ENCODE measurements around the gene SPRY2. TPM values are rescaled to one million over a fixed set of nuclear protein-coding genes. Genes with fewer than 3 reads are reported as not detected.

SPRY2 gene
- total and polyA plus RNA-seq, 2 of the 8 experiments (the other 6 are each of a cell fraction or from before 2014, with no cell fraction given), result 37.7 to 37.9 TPM

DNA sequence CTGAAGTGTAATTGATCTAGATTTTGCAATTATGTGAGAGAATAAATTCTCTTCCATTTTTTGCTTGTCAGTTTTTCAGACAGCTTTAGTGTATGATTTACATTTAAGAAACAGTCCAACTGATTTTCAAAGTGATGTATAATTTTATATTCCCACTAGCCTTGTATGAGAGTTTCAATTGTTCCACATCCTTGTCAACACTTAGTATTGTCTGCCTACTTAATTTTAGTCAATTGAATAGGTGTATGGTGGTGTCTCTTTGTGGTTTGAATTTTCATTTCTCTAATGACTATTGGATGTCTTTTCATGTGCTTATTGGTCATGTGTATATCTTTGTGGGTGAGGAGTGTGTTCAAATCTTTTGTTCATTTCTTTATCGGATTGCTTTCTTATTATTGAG is 49.4 kb upstream of the SPRY2 start:
- Histone ChIP-seq H2BK15ac (ENCODE audit: low read length) (no peak overlapping the region), H3K23me2 (ENCODE audit: low read depth, low read length) (no peaks in the 10 kb centered on the region), H3K79me2 (ENCODE audit: control insufficient read depth in 1 of 2, insufficient read depth in 2 of 2, low read length in 2 of 2) (no peaks in the 10 kb centered on the region), H3K9me3 (ENCODE audit: insufficient read depth in 2 of 2, low read depth in 1 of 2, low read length in 1 of 2) (peaks cover 0 to 7% of the 10 kb centered on the region in 2 experiments; a peak in 2 of 4 replicates), H3K4me2 (ENCODE audit: insufficient read depth in 1 of 2, low read depth in 2 of 2, low read length in 2 of 2) (no peak overlapping the region), H4K91ac (replicated peaks; ENCODE audit: insufficient read length, low read length) (no peak overlapping the region), H3K9ac (replicated peaks in 1 of 4; ENCODE audit: extremely low read depth in 1 of 4, low read depth in 3 of 4, low read length in 3 of 4) (no peak overlapping the region), H3K36me3 (ENCODE audit: control insufficient read depth in 2 of 4, insufficient read depth in 4 of 4, low read length in 3 of 4) (no peaks in the 10 kb centered on the region), H2BK120ac (replicated peaks; ENCODE audit: low read depth, low read length) (no peak overlapping the region), H2AK5ac (ENCODE audit: low read depth, low read length) (no peak overlapping the region), H3K4me1 (replicated peaks in 1 of 4; ENCODE audit: control insufficient read depth in 3 of 4, insufficient read depth in 4 of 4, low read length in 3 of 4) (no peaks in the 10 kb centered on the region), H4K20me1 (replicated peaks in 1 of 2; ENCODE audit: control insufficient read depth in 1 of 2, insufficient read depth in 2 of 2, low read length in 2 of 2) (no peaks in the 10 kb centered on the region), H3K4ac (replicated peaks; ENCODE audit: insufficient read length, low read depth, low read length) (no peak overlapping the region), H3K18ac (ENCODE audit: extremely low read depth, low read length) (no peak overlapping the region), H2BK12ac (ENCODE audit: low read depth, low read length) (no peak overlapping the region), H3K27me3 (replicated peaks in 1 of 4; ENCODE audit: control insufficient read depth in 3 of 4, extremely low read depth in 1 of 4, insufficient read depth in 3 of 4, low read length in 3 of 4) (no peaks in the 10 kb centered on the region), H3K14ac (ENCODE audit: insufficient read length) (no peak overlapping the region), H3K4me3 (ENCODE audit: extremely low read depth in 1 of 4, insufficient read depth in 2 of 4, low read depth in 3 of 4, low read length in 4 of 4) (no peak overlapping the region), H3K56ac (replicated peaks; ENCODE audit: insufficient read length, low read depth, low read length) (no peak overlapping the region), H2AFZ (ENCODE audit: low read length) (no peak overlapping the region), H2BK5ac (ENCODE audit: low read depth, low read length) (no peak overlapping the region), H3K23ac (ENCODE audit: insufficient read length) (no peak overlapping the region), H4K8ac (ENCODE audit: extremely low read depth, insufficient read depth, low read length) (no peak overlapping the region), H2BK20ac (ENCODE audit: low read length) (no peak overlapping the region), H4K5ac (ENCODE audit: insufficient read length, low read depth, low read length) (no peak overlapping the region), H3K79me1 (ENCODE audit: low read depth, low read length) (no peaks in the 10 kb centered on the region), H3K27ac (ENCODE audit: low read depth, low read length) (no peak overlapping the region)
- ChIA-PET CTCF (ENCODE audit: partially characterized antibody) (interaction anchor here (1.1 kb wide), 1 partner anchor 10 kb away, joined by 6 read pairs; no protein-coding TSS in a partner anchor), POLR2A (ENCODE audit: partially characterized antibody) (no interaction called here)
- TF ChIP-seq PHF8 (conservative IDR thresholded peaks at IDR 0.05; ENCODE audit: low read depth, low read length), result no peak
- TF ChIP-seq SIX5 (IDR thresholded peaks at IDR 0.05; ENCODE audit: low read depth, low read length), result no peak
- 100% methylated on average over 1 of the region's 1 CpG; no CpG with 5 or more reads in 1 of the 2 experiments for WGBS, 2 experiments (ENCODE audit: extremely low coverage in 1 of 2, insufficient coverage in 1 of 2, insufficient read length in 1 of 2, insufficient replicate concordance in 2 of 2, low coverage in 1 of 2, low lambda C conversion rate in 2 of 2, missing lambda C conversion rate in 1 of 2)
- DNase-seq (ENCODE audit: low read depth in 1 of 2, low spot score in 2 of 2) (no peak), FAIRE-seq (no peak)

Measured in H1 (cell line).